GM21717 (cell line): ENCODE measurements around the gene OR2W3.
A peak's percentile ranks its signal among the peaks of the same experiment; 100 is the strongest.

Experiments
- ATAC-seq: cut with Tn5 transposase; IDR thresholded peaks from one replicate; pipeline ENCODE4 v1.9.1; 2021; ENCODE audit warnings: mild to moderate bottlenecking, moderate library complexity; ENCODE audit not compliant: unreplicated experiment

Gene OR2W3

DNA sequence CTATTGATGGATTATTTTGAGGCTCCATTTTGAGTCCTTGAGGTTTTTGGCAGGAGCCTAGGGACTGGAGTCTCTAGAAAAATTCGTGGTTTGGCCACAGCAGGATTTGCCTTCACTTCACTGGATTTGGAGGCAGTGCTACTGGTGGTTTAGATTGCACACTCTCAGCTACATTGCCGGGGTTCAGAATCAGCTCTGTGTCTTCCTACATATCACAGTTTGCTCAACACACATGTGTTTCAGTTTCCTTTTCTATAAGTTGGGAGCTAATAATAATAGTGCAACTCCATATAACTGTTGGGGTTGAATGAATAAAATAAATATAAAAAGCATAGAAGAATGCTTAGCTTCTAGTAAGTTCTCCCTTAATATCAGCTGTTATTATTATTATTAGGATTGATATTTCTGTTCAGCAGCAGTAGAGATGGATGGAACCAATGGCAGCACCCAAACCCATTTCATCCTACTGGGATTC, at the start of gene OR2W3:
Gene OR2W3, plus strand, starts transcription at position 425 of the 475 bp plus-strand sequence. Its CDS starts 0 bp downstream, at position 425.
- no peak for ATAC-seq

DNA sequence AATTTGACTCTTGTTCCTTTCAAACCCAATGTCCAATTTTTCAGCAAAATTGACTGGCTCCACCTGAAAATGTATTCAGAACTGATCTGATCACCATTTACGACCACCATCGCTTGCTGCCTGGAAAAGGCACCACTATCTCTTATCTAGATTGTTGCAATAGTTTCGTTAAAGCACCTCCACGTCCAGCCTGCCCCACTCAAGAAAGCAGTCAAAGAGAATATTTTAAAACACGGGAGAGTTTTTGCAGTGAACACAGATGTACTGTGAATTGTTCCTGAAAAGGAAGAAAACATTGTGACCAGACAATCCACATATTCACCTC, 49.7 kb upstream of the OR2W3 start:
- no peak for ATAC-seq

DNA sequence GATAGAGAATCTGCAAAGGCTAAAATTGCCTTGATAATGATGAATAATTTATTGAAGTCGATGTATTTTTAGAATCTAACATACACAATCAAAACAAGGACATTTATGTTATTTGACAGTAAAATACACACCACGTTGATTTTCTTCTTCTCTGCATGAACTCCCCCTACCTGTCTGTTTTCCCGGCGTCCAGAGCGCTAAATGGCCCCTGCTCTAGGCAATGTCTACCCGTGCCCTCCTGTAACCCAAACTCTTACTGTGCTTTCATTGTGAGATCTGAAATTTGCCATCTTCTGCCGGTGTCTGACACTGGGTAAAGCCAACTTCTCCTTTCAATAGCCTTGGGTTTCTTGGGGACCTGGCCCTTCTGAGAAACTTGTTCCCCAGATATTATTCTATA, 47.0 kb upstream of the OR2W3 start:
- ATAC-seq = no peak

DNA sequence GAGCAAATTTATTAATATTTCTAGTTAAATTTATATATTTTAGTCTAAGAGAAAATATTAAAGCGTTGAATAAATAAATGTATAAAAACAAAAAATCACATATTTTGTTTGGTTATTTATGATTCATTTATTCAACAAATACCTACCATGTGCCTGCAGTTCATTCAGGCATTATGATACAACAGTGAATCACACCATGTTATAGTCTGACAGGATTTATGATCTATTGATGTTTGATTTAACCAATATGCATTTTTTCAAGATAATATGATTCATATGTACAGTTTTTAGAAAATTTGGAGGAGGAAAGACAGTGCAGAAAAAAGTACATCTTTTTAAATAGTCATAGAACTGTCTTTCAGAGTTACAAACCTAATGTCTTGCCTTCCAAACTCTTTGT, 45.8 kb upstream of the OR2W3 start:
- no peak for ATAC-seq

DNA sequence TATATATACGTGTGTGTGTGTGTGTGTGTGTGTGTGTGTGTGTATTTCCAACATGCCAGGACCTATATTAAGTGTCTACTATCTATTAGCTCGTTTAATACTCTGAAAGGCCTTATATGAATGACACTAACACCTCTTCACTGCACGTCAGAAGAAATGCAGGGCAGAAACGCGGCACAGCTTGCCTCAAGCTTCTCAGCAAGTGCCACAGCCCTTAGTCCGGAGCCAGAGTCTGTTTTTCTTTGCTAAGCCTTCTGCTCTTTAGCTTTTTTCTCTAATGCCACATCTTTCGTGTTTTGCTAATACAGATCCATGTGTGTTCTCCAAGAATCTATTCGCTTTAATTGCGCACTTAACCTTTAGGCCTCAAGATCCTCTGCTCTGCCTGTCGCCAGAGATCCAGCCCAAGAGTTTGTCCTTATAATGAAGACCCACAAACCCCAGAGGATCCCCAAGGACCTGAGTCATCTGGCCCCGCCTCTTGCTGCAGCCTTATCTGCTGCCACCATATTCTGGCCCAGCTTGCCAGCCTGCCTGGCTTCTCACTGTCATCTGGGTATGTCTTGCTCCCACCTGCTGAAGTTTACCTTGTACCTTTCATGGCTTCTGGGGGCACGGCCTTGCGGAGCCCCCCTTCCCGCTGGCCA, 40.4 kb upstream of the OR2W3 start:
- no peak for ATAC-seq

DNA sequence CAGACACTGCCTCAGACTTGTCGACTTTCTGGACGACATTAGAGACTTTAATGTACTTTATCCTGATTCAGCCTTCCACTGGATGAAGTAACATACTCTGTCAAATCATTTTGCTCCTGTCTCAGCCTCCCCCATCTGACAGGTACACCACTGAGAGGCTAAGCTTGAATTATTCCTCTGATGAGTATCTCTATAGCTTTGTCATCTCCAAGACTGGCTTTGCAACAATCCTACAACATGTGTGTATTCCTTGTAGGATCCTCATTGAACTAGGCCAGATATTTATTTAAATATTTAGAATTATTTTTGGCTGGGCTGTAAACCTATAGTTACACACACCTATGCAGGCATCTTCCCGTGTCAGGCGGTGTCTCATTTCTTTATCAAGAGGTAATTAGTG, 39.5 kb upstream of the OR2W3 start:
- no peak for ATAC-seq

DNA sequence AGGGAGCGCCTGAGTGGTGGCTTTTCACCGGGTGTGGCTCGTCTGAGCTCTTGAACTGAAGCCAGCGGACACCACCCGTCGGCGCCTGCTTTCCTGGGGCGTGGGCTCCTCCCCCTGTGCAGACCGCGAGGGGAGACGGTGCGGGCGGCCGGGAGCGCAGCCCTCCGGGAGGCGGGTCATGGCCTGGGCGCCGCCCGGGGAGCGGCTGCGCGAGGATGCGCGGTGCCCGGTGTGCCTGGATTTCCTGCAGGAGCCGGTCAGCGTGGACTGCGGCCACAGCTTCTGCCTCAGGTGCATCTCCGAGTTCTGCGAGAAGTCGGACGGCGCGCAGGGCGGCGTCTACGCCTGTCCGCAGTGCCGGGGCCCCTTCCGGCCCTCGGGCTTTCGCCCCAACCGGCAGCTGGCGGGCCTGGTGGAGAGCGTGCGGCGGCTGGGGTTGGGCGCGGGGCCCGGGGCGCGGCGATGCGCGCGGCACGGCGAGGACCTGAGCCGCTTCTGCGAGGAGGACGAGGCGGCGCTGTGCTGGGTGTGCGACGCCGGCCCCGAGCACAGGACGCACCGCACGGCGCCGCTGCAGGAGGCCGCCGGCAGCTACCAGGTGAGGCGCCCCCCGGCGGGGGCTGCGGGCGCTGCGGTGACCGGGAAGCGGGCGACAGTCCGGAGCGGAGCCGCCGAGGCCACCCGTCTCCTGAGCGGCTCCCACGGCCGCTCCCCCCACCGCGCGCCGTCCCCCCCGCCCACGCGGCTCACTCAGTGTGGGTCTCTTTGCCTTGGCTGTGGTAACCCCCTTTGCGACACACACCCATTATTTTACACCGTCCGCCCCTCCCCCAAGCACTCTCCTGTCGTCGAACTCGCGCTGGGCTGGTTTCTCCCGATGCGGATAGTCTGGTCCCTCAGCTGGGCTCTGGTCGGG, 38.1 kb upstream of the OR2W3 start, which contains the start of gene TRIM58:
Gene TRIM58, plus strand, starts transcription at position 119 of the 916 bp plus-strand sequence. Its CDS starts 60 bp downstream, at position 179.
- ATAC-seq = no peak

DNA sequence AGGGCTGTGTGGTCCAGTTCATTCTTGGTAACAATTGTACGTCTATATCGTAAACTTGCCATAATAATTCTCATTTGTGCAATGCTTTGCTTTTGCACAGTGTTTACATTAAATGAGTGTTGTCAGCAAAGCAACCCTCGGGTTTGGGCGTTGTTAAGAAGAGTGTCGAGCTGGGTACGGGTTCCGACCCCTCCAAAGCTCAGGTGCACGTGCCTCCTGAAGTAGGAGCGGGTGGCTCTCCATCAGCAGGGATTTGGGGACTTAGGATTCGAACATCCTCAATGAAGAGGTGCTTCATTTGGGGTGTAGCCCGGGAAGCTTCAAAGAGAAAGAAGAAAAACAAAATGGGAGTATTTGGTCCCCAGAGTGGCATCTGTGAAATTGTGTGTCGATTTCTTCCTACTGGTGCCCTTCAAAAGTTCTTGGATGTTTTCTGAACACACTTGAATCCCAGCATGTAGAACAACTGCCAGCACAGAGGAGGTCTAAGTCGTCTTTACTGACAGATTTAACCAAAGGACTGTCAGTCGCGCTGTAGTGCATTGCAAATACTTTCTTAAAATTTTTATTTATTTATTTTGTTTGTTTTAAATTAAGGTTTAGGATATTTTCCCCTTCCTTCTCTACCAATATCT, 37.3 kb upstream of the OR2W3 start:
- no peak for ATAC-seq

DNA sequence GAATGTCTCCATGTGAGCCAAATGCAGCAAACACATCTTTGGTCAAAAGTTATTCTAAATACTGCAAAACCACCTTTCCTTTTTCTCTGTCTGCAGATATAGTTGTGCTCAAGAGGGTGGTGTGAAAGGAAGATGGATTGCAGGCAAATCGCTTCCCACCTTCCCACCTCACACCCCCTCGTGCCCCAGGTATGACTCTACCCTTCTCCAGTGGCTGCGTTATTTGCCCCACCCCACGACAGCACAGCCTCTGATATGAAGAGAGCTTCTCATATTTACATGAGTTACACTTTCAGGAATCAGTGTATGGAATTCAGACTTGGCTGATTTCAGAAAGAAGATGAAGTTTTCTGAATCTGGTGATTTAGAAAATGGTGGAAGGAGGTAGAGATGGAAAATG, 32.6 kb upstream of the OR2W3 start:
- no peak for ATAC-seq

DNA sequence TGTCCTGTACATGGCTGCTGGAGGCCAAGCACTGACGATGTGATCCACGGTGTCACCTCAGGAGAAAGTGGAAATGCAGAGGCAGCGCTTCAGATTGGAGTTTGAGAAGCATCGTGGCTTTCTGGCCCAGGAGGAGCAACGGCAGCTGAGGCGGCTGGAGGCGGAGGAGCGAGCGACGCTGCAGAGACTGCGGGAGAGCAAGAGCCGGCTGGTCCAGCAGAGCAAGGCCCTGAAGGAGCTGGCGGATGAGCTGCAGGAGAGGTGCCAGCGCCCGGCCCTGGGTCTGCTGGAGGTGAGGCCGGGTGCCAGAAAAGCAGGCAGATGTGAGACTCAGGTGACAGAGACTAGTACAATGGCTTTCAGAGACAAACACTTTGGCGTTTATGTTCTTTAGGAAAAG, 30.7 kb upstream of the OR2W3 start:
- ATAC-seq = no peak

DNA sequence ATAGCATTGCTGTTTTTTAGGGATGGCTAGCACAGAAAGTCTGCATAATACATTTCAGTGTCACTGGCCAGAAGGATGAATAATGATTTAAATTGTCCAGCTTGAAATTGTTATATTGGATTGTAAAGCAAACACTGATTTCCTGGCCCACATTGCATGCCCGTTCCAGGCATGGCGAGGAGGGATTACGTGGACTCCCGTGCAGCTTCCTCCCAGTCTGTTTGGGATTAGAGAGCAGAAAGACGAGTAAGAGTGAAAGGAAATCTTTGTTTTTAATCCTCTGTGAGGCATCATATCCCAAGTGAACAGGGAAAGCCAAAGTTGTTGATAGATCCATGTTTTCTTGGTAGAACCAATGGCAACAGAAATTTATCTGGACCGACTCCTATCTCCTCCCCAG, 30.0 kb upstream of the OR2W3 start:
- ATAC-seq = no peak

DNA sequence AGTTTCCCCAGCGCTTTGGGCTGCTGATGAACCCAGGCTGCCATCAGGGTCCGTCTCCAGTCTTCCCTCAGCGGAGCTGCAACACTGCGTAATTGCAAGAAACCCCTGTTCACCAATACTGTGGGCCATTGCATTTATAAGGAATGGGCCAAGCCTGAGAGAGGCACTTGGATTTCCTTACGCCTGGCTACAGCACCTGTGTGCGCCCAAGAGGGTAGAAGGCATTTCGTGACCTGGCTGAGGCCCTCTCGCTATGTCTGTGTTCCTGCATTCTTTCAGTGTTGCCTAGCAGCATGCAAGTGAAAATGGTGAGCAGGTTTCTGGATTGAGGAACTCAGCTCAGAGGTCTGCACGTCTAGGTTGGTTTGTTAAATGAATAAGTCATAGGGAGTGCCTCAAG, 12.0 kb upstream of the OR2W3 start:
- ATAC-seq = no peak

DNA sequence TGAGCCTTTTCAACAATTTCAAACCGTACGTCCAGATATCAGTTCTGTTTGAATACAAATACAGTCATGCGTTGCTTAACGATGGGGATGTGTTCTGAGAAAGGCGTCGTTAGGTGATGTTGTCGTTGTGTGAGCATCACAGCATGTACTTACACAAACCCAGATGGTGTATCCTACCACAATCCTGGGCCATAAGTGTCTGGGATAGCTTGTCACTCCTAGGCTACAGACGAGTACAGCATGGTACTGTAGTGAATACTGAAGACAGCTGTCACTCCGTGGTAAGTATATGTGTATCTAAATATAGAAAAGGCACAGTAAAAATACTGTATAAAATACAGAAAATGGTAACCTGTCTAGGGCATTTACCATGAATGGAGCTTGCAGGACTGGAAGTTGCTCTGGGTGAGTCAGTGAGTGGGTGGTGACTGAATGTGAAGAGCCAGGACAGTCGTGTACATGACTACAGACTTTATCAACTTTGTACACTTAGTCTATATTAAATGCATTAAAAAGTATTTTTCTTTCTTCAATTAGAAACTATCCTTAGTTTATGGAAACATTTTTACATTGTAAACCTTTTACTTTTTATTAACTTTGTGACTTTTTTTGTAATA, 10.5 kb upstream of the OR2W3 start:
- ATAC-seq = no peak

DNA sequence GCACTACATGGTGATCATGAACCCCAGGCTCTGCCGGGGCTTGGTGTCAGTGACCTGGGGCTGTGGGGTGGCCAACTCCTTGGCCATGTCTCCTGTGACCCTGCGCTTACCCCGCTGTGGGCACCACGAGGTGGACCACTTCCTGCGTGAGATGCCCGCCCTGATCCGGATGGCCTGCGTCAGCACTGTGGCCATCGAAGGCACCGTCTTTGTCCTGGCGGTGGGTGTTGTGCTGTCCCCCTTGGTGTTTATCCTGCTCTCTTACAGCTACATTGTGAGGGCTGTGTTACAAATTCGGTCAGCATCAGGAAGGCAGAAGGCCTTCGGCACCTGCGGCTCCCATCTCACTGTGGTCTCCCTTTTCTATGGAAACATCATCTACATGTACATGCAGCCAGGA, 589 bp downstream of the OR2W3 start:
- ATAC-seq = no peak

DNA sequence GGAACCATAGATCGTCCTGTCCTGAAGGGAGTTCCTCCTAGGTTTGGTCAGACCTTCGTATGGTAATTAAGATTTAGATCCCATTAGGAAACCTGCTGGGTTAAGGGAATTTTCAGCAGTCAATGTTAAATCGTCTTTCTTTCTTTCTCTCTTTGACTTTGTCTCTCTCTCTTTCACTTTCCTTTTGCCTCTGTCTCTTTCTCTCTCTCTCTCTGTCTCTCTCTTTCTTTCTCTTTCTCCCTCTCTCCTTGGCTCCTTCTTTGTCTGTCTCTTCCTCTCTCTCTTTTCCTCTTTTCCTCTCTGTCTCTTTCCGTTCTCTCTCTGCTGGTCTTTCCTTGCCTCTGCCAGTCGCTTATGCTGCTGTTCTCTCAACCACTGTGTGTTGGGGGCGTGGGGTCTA, 8.7 kb downstream of the OR2W3 start:
- no peak for ATAC-seq

DNA sequence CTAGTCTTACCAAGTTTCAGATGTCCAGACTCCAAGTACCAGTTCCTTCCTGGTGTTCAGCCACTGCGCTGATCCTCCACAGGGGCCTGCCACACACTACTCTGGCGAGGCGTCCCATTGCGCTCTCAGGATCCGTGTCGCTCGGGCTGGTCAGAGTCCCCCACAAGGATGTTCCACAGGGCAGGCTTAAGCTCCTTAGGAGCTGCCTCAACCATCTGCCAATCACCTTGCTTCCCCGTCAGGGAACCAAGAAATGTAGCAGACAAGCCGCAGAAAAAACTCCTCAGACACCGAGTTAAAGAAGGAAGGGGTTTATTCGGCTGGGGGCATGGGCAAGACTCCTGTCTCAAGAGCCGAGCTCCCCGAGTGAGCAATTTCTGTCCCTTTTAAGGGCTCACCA, 9.8 kb downstream of the OR2W3 start:
- ATAC-seq = no peak

DNA sequence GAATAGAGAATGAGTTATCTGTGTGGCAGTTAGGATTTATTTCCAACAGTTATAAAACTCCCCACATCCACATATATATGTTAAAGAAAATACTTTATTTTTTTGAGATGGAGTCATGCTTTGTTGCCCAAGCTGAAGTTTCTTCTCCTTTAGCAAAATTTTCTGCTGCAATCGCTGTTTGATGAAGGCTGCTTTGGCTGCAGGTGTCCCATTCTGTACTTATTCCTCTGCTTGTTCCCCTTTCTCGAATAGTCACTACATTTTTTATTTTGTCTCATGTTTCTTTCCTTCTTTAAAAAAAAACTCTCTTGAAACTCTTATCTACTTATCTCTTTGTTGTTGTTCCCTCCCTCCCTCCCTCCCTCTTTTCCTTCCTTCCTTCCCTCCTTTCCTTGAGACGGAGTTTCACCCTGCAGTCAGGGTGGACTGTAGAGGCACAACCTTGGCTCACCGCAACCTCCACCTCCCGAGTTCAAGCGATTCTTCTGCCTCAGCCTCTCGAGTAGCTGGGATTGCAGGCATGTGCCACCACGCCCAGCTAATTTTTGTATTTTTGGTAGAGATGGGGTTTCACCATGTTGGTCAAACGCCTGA, 10.6 kb downstream of the OR2W3 start:
- no peak for ATAC-seq

DNA sequence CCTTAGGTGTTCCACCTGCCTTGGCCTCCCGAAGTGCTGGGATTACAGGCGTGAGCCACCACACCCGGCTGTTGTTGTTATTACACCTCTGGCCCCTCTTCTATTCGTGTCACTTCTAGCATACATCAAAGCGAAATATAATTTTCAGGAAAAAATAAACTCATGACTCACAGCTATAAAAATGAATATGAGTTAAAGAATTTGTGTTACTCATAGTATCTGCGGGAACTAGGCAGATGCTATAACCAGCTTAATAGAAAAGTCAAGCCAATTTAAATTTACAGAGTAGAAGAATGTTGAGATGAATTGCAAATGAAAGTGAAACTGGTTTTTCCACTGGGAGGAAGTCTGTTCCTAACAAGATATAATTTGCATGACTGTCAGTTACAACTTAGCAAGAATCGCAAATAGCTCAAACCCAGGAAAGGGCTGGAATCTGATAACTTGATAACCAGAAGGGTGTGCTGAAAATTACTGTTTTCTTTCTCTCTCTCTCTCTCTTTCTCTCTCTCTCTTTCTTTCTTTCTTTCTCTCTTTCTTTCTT, 11.2 kb downstream of the OR2W3 start:
- ATAC-seq = peak; percentile 64

DNA sequence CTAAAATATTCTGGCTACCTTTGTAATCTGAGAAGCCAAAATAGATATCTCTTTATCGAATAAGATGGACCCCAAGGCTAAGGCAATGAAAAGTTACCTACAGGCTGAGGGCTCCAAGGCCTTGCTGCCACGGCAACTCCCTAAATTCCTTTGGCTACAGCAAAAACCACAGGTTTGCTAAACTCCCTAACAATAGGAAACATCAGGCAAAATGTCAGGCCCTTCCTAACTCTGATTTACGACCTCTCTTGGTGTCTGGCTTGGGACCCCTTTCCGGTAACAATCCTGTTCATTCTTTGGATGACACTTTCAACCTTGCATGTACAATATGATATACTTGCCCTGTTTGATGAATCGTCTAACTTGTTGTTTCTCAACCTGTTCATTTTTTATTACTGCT, 13.4 kb downstream of the OR2W3 start:
- ATAC-seq = no peak

DNA sequence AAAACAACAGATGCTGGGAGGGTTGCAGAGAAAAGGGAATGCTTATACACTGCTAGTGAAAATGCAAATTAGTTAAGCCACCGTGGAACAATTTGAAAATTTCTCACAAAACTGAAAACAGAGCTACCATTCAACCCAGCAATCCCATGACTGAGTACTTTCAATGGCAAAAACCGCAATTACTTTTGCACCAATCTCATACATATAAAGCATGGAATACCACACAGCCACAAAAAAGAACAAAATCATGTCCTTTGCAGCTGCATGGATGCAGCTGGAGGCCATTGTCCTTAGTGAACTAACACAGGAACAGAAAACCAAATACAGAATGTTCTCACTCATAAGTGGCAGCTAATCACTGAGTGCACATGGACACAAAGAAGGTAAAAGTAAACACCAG, 18.4 kb downstream of the OR2W3 start:
- ATAC-seq = no peak
